Stimulated activated CD4-positive, alpha-beta T cell treated with anti-CD3 and anti-CD28 coated beads, Interleukin-15, amount 100 ng/mL, for 48 hours (primary cell): ENCODE data around the gene EN2.
A peak's percentile ranks its signal among the peaks of the same experiment; 100 is the strongest.

Source experiments
- DNase-seq, 2 donors: peaks; one replicate each; pipeline ENCODE4 v3.0.0-alpha.2; 2020; ENCODE audit warnings: low read depth in 2 of 2

The EN2 gene

GRCh38 chr7:155486783-155487508 is 29.0 kb downstream of the EN2 start:
- DNase-seq, result no peak

- no peak for DNase-seq
Observed at GRCh38 chr7:155487509-155488482, 29.9 kb downstream of the EN2 start.

GRCh38 chr7:155488483-155489127 is 30.7 kb downstream of the EN2 start:
- no peak for DNase-seq

GRCh38 chr7:155489158-155489840 is 31.4 kb downstream of the EN2 start:
- no peak for DNase-seq

GRCh38 chr7:155489862-155490696 is 32.1 kb downstream of the EN2 start:
- DNase-seq, result no peak

GRCh38 chr7:155490697-155491628 is 33.0 kb downstream of the EN2 start:
- DNase-seq, result peak in 1 of 2 donors; percentile 23

- DNase-seq, result no peak
Observed at GRCh38 chr7:155491812-155492211, 33.9 kb downstream of the EN2 start.

GRCh38 chr7:155493744-155494538 is 36.0 kb downstream of the EN2 start:
- DNase-seq, result no peak

GRCh38 chr7:155494551-155494950 is 36.6 kb downstream of the EN2 start:
- no peak for DNase-seq

GRCh38 chr7:155495440-155496248 is 37.7 kb downstream of the EN2 start:
- no peak for DNase-seq

- no peak for DNase-seq
Observed at GRCh38 chr7:155496267-155497005, 38.5 kb downstream of the EN2 start.

- no peak for DNase-seq
Observed at GRCh38 chr7:155497149-155497901, 39.4 kb downstream of the EN2 start.

GRCh38 chr7:155505422-155505793 is 47.5 kb downstream of the EN2 start:
- no peak for DNase-seq

- DNase-seq, result no peak
Observed at GRCh38 chr7:155506854-155507337, 49.0 kb downstream of the EN2 start.

- no peak for DNase-seq
Observed at GRCh38 chr7:155507576-155507975, 49.6 kb downstream of the EN2 start.
